Bronchial epithelial cell (primary cell): ENCODE measurements around the gene FAM13A. TPM values are rescaled to one million over a fixed set of nuclear protein-coding genes. Genes with fewer than 3 reads are reported as not detected.

ENCODE experiments used
- DNase-seq: peaks from one replicate; pipeline ENCODE4 v3.0.0-alpha.2; 2010; ENCODE audit warnings: low read depth
- FAIRE-seq: peaks from 2 replicates; lab custom pipeline; 2011; peaks lifted over from hg19 to GRCh38; lab: Jason Lieb, UNC
- H3K27me3 ChIP-seq: 2 replicates; pipeline ENCODE4 v1.5.1; 2011; ENCODE audit warnings: low read length; ENCODE audit not compliant: control insufficient read depth, insufficient read depth
- H3K36me3 ChIP-seq: 2 replicates; pipeline ENCODE4 v1.5.1; 2011; ENCODE audit warnings: low read length; ENCODE audit not compliant: control insufficient read depth, insufficient read depth
- H3K4me3 ChIP-seq: 2 replicates; pipeline ENCODE4 v1.5.1; 2011; ENCODE audit warnings: mild to moderate bottlenecking, low read depth, low read length, control low read depth
- CTCF ChIP-seq: IDR thresholded peaks from 2 replicates; pipeline ENCODE4 v1.5.1; 2011; ENCODE audit warnings: mild to moderate bottlenecking, moderate library complexity, low read length, control low read depth, inconsistent platforms; ENCODE audit not compliant: insufficient read depth, severe bottlenecking
- total RNA-seq: library from RNA; depleted of rRNA; stranded (reverse); fragments of >200 nt; gene quantifications from 2 replicates; pipeline ENCODE4 v1.2.1, GENCODE V29; 2014

FAM13A gene
- total RNA-seq, 1 donor from 2014 or later, result 5.8 TPM

- no peak for TF ChIP-seq CTCF
- no peak overlapping the region for H3K4me3 ChIP-seq
- H3K36me3 ChIP-seq, result no peaks in the 10 kb centered on the region
- FAIRE-seq (no peak), DNase-seq (no peak)
- no peaks in the 10 kb centered on the region for H3K27me3 ChIP-seq
Measured at GRCh38 chr4:89039730-89040338, 17.2 kb downstream of the FAM13A start.

- TF ChIP-seq CTCF, result no peak
- no peak for FAIRE-seq
Measured at GRCh38 chr4:89036535-89036934, 20.4 kb downstream of the FAM13A start.

GRCh38 chr4:89031272-89031671 is 25.7 kb downstream of the FAM13A start:
- Histone ChIP-seq H3K36me3 (no peaks in the 10 kb centered on the region), H3K4me3 (no peak overlapping the region), H3K27me3 (no peaks in the 10 kb centered on the region)
- FAIRE-seq, result no peak
- no peak for DNase-seq
- no peak for TF ChIP-seq CTCF

More at GRCh38 chr4:89036535-89036934, 20.4 kb downstream of the FAM13A start:
- Histone ChIP-seq H3K36me3 (no peaks in the 10 kb centered on the region), H3K27me3 (no peaks in the 10 kb centered on the region), H3K4me3 (no peak overlapping the region)
- DNase-seq, result no peak

- DNase-seq (no peak), FAIRE-seq (no peak)
- H3K36me3 ChIP-seq, result no peaks in the 10 kb centered on the region
- no peaks in the 10 kb centered on the region for H3K27me3 ChIP-seq
- H3K4me3 ChIP-seq, result no peak overlapping the region
- no peak for TF ChIP-seq CTCF
Measured at GRCh38 chr4:89029591-89029990, 27.4 kb downstream of the FAM13A start.

GRCh38 chr4:89026542-89026941 is 30.4 kb downstream of the FAM13A start:
- H3K27me3 ChIP-seq, result no peaks in the 10 kb centered on the region
- H3K4me3 ChIP-seq, result no peak overlapping the region
- no peak for FAIRE-seq
- no peak for DNase-seq
- H3K36me3 ChIP-seq, result no peaks in the 10 kb centered on the region
- no peak for TF ChIP-seq CTCF
